Fibroblast of the conjunctiva (primary cell): Measurements from ENCODE around the gene MKLN1.

Experiments
- DNase-seq: peaks from one replicate; pipeline ENCODE4 v3.0.0-alpha.2; 2010; ENCODE audit warnings: low read depth

MKLN1 gene

DNA sequence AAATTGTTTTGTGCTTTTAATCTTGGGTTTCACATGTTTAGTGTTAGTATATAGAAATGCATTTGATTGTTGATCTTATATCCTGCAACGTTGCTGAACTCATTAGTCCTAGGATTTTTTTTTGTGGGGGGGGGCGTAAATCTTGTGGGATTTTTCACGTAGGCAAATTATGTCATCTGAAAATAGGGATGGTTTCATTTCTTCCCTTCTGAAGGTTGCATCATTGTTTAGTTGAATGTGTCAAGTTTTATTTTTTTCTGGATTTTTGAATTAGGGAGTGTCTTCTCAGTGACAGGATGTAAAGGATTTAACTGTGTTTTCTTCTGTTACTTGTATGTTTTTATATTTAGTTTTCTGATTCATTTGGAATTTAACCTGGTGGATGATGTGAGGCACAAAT is 26.7 kb downstream of the MKLN1 start:
- no peak for DNase-seq

- DNase-seq, result no peak
These were observed 28.5 kb downstream of the MKLN1 start for GRCh38 chr7:131355917-131356777.

GRCh38 chr7:131357282-131357880 is 29.7 kb downstream of the MKLN1 start:
- DNase-seq, result no peak

GRCh38 chr7:131358636-131359035 is 31.0 kb downstream of the MKLN1 start:
- no peak for DNase-seq

DNA sequence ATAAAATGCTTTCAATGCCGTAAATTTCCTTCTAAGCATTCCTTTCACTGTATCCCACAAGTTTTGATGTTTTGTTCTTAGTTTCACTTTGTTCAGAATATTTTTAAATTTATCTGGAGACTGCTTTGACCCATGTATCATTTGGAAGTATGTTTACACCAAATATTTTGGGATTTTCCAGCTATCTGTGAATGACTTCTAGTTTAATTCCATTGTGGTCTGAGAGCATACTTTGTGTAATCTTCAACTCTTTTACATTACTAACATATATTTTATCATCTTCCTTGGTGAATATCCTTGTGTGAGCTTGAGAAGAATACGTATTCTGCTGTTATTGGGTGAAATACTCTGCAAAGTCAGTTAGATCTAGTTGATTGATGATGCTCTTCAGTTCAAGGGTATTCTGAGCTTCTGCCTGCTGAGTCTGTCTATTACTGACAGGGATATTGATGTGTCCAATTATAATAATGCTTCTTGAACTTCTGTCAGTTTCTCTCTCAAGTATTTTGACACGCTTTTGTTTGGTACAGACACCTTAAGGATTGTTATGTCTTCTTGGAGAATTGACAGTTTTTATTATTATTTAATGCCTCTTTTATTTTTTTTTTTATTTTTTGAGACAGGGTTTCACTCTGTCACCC is 31.6 kb downstream of the MKLN1 start:
- DNase-seq, result no peak

- no peak for DNase-seq
These were observed 36.0 kb downstream of the MKLN1 start for GRCh38 chr7:131363719-131364118.

DNA sequence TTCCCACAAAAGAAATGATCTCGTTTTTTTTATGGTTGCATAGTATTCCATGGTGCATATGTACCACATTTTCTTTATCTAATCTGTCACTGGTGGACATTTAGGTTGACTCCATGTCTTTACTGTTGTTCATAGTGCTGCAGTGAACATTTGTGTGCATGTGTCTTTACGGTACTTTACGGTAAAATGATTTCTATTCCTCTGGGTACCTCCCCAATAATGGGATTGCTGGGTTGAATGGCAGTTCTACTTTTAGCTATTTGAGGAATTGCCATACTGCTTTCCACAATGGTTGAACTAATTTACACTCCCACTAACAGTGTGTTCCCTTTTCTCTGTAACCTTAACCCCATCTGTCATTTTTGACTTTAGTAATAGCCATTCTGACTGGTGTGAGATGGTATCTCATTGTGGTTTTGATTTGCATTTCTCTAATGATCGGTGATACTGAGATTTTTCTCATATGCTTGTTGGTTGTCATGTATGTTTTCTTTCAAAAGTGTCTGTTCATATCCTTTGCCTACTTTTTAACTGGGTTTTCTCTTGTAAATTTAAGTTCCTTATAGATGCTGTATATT is 37.2 kb downstream of the MKLN1 start:
- DNase-seq, result no peak

GRCh38 chr7:131365838-131366237 is 38.2 kb downstream of the MKLN1 start:
- DNase-seq, result no peak

GRCh38 chr7:131369354-131369753 is 41.7 kb downstream of the MKLN1 start:
- no peak for DNase-seq

- DNase-seq, result no peak
These were observed 42.9 kb downstream of the MKLN1 start for GRCh38 chr7:131370523-131370968.

GRCh38 chr7:131371411-131371810 is 43.7 kb downstream of the MKLN1 start:
- no peak for DNase-seq

GRCh38 chr7:131372554-131372953 is 44.9 kb downstream of the MKLN1 start:
- DNase-seq, result no peak

DNA sequence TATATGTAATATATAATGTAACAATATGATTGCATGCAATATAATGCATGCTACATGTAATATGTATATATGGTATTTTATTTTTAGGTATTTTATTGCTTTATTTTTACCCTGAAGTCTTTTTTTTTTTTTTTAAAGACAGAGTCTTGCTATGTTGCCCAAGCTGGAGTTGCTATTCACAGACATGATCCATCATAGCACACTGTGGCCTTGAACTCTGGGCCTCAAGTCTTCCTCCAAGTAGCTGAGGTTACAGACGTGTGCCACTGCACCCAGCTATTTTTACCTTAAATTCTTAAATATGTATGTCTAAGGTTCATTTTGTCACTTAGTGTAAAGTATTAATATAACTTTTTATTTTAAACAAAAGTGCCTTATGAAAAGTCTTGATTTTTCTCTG is 47.1 kb downstream of the MKLN1 start:
- no peak for DNase-seq

DNA sequence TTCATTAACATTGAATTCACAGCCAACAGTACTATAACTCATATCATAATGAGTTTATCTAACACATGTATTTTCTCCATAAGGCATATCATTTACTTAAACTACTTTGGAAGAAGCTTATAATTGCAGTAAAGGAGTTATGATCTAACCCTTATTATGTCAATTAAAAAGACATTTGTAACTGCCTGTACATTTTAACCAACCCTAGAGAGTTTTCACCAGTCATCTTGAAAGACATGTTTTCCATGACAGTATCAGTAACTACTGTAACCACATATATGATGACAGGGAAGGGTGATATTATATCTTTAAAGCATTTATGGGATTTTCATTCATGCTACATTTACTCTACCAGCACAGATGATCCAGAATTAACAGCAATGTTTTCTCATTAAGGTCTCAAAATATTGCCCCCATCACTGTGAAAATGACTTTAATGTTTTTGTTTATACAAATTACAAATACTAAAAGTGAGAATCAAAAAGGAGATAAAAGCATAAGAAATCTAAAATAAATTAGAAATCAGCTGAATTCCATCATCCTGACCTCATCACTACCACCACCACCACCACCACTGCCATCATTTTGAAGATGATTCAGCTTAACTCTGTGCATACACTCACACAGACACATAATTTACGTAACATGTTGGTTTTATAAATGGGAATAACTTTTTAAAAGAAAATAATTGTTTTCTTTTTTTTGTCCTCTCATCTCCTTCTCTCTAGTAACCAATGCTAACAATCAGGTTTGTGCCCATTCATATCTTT is 53.6 kb downstream of the MKLN1 start:
- no peak for DNase-seq

- DNase-seq, result no peak
These were observed 56.0 kb downstream of the MKLN1 start for GRCh38 chr7:131383417-131384285.

DNA sequence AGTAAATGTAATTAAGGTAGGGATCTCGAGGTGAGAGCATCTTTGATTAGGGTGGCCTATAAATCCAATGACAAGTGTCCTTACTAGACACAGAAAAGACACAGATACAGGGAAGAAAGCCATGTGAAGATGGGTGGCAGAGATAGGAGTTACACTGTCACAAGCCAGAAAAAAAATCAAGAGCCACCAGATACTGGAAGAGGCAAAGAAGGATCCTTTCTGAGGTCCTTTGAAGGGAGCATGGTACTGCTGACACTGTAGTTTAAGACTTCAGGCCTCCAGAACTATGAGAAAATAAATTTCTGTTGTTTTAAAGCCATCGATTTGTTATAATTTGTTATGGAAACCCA is 56.6 kb downstream of the MKLN1 start:
- no peak for DNase-seq

DNA sequence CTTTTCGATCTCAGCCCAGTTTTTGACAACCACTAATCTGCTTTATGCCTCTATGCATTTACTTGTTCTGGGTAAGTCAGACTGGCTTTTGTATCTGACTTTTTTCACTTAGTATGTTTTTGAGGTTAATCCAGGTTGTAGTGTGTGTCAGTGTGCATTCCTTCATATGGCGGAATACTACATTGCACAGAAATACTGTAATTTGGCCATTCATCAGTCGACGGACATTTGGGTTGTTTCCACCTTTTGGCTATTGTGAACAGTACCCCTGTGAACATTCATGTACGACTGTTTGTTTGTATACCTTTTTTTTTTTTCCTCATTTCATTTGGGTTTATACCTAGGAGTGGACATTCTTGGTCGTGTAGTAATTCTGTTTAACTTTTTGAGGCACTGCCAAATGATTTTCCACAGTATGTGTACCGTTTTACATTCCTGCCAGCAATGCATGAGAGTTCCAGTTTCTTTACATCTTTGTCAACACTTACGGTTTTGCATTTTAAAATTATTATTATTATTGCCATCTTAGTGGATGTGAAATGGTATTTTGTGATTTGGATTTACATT is 57.4 kb downstream of the MKLN1 start:
- DNase-seq, result no peak

DNA sequence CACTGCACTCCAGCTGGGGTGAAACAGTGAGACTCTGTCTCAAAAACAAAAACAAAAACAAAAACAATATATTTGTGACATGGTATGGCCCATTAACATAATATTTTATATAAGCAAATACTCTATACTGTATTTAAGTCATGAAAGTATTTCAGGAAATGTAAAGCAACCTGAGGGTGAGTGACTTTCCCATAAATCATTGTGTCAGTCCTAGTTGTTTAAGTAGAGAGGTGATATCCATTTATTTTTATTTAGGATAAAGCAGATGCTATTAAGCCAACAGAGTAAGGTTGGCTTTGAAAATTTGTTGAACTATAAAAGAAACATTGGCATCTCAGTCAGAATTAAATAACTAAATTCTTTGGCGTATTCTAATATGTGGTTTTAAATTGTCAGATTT is 60.5 kb downstream of the MKLN1 start:
- no peak for DNase-seq

DNA sequence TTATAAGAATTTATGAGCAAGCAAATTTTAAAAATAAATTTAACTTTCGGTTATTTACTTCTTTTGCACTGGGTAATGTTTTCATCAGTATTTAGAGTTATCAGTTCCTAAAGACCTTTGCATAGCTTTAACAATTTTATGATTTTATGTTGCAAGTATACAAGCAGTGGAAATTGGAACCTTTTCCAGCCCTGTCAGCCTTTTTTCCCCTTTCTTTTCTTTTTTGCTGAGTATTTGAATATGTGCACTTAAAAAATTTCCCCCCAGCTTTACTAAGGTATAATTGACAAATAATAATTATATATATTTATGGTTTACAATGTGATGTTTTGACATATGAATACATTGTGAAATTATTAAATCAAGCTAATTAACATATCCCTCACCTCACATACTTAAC is 62.6 kb downstream of the MKLN1 start:
- DNase-seq, result no peak

- no peak for DNase-seq
These were observed 63.5 kb downstream of the MKLN1 start for GRCh38 chr7:131391145-131391544.

GRCh38 chr7:131400681-131401176 is 73.1 kb downstream of the MKLN1 start:
- no peak for DNase-seq
